Measurements from ENCODE around the gene USP20. TPM values are rescaled to one million over a fixed set of nuclear protein-coding genes. Genes with fewer than 3 reads are reported as not detected.

Gene USP20
- total RNA-seq, 1 experiment from 2014 or later = 2.6 TPM

GRCh38 chr9:129874261-129875101 lies 39.2 kb downstream of the USP20 start:
- no peak for DNase-seq (ENCODE audit: low spot score)

- no peak for DNase-seq (ENCODE audit: low spot score)
These were observed 39.9 kb downstream of the USP20 start for GRCh38 chr9:129875181-129875611.

DNA sequence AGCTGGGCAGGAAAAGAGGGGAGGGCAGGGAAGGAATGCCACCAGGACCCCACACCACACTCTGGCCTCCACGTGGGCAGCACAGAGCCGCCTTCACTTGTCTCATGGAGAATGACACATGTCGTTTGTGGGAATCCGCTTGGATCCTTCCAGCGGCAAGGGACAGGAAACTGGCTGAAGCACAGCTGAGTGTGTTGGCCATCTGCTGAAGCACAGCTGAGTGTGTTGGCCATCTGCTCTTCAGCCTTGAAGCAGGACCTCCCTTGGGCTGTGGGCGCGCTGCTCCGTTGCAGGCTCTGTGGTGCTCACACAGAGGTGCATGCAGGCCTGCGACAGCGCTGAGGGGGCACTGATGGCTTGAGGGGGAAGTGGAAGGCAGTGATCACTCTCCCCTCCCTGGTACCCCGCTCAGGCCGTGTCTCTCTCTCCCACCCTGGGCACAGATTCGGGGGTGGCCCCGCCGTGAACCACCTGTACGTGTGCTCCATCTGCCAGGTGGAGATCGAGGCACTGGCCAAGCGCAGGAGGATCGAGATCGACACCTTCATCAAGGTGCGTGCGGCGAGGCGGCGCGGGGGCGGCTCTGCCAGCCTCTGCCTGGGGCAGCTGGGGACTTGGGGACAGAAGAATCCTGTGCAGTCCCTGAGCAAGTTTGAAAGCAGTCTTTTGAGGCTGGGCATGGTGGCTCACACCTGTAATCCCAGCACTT lies 40.6 kb downstream of the USP20 start:
- DNase-seq (ENCODE audit: low spot score) = no peak

- DNase-seq (ENCODE audit: low spot score) = no peak
These were observed 41.6 kb downstream of the USP20 start for GRCh38 chr9:129876815-129877214.

GRCh38 chr9:129878291-129878690 lies 43.0 kb downstream of the USP20 start:
- no peak for DNase-seq (ENCODE audit: low spot score)

DNA sequence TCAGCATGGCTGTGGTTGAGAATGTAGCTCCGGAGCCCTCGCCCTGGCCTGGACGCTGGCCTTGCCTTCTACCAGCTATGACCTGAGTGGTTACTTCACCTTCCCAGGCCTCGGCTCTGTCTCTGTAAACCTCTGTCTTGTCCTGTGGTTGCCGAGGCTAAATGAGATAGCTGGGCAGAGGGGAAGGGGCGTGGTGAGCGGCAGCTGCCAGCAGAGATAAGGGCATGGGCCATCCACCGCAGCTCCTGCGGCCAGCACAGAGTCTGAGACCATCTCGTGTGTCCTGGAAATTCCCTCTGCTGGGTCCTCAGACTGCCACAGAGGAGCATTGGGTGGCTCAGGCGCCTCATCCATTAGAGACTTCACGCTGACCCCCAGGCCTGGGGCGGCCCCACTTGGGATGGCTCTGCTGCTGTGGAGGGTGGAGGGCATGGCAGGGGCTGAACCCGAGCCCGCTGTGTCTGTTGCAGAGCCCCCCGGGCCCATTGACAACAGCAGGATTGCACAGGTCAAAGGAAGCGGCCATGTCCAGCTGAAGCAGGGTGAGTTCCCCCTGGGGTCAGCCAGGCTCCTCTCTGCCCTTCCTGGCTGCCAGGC lies 43.9 kb downstream of the USP20 start:
- no peak for DNase-seq (ENCODE audit: low spot score)

GRCh38 chr9:129879991-129880653 lies 44.9 kb downstream of the USP20 start:
- no peak for DNase-seq (ENCODE audit: low spot score)

GRCh38 chr9:129880654-129881546 lies 45.6 kb downstream of the USP20 start:
- no peak for DNase-seq (ENCODE audit: low spot score)

GRCh38 chr9:129881547-129882324 lies 46.5 kb downstream of the USP20 start:
- no peak for DNase-seq (ENCODE audit: low spot score)

DNA sequence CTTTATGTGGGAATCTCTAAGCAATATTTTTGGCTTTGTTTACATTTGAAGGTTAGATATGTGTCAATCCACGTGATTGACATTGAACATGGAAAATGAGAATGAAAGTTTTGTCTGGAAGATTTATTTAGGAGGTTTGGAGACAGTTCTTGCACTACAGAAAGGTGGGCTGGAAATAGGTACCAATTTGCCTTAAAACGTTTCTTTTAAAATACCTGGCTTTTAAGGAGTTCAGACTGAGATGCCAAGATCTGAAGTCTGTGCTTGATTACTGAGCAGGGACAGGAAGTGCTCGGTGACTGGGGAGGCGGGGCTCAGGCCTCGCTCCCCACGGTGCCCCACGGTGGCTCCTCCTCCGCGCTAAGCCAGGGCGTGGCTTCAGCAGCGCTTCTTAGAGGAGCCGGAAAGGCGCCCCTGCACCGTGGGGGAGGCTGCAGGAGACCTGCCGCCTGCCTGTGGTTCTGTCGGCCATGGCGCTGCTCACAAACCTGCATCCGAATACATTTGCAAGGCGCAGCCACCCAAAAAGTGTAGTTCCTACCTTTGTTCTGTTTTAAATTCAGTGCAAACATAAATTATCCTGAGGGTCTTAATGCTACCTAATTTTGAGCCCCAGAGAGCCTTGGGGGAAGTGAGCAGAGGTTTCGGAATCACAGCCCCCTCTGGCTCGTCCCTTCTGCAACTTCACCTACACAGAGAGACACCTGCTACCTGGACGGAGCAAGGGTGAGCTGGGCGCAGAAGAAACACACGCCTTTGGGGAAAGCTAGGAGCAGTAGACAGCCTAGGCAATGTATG lies 49.2 kb downstream of the USP20 start:
- peak; percentile 77 for DNase-seq (ENCODE audit: low spot score)

GRCh38 chr9:129885018-129885669 lies 49.9 kb downstream of the USP20 start:
- no peak for DNase-seq (ENCODE audit: low spot score)

DNA sequence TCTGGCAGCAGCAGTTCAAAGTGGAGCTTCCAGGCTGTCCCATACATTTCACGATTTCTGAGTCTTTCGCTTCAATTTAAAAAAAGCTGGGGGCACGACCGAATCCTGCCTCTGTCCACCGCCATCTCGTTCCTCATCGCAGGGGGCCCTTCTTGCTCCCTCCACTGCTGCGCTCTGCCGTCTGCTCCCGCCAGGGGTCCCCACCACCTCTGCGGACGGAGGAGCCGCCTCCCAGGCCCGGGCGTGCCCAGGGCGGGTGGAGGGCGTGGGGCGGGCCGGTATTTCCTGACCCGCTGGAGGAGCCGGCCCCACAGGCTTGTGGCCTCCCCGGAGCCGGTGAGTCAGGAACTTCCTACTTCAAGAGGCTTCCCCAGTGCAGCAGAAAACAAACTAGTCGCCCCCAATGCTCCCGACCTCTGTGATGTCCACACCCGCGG lies 50.4 kb downstream of the USP20 start:
- DNase-seq (ENCODE audit: low spot score) = peak; percentile 82

GRCh38 chr9:129886226-129887174 lies 51.2 kb downstream of the USP20 start:
- no peak for DNase-seq (ENCODE audit: low spot score)

GRCh38 chr9:129887334-129888292 lies 52.4 kb downstream of the USP20 start:
- no peak for DNase-seq (ENCODE audit: low spot score)

- no peak for DNase-seq (ENCODE audit: low spot score)
These were observed 53.2 kb downstream of the USP20 start for GRCh38 chr9:129888293-129889121.

Data from H4 (cell line).